Cardiac muscle cell (in vitro differentiated cells and primary cell): ENCODE measurements around the gene RS1. TPM values are rescaled to one million over a fixed set of nuclear protein-coding genes. Genes with fewer than 3 reads are reported as not detected.

Source experiments
- DNase-seq, 2 donors: peaks; one replicate each; pipeline versions ENCODE4 v3.0.0 to v3.0.0-alpha.2; 2010 to 2017; ENCODE audit warnings: low read depth in 1 of 2, low spot score in 1 of 2
- H3K27ac ChIP-seq: fragments of 200-600 bp; sonication (generic); 2 replicates; pipeline ENCODE4 v1.5.1; 2016
- H3K27me3 ChIP-seq: fragments of 200-600 bp; sonication (generic); 2 replicates; pipeline ENCODE4 v1.6.0; 2016; ENCODE audit warnings: control low read depth
- H3K36me3 ChIP-seq: fragments of 200-600 bp; sonication (generic); 2 replicates; pipeline ENCODE4 v1.5.1; 2016; ENCODE audit warnings: control low read depth
- H3K4me1 ChIP-seq: fragments of 200-600 bp; sonication (generic); 2 replicates; pipeline ENCODE4 v1.8.1; 2017; ENCODE audit warnings: low read depth, mild to moderate bottlenecking, mixed run types
- H3K4me3 ChIP-seq: fragments of 200-600 bp; sonication (generic); 2 replicates; pipeline ENCODE4 v1.5.1; 2016; ENCODE audit warnings: mild to moderate bottlenecking
- H3K9me3 ChIP-seq: fragments of 200-600 bp; sonication (generic); 2 replicates; pipeline ENCODE4 v1.5.1; 2017; ENCODE audit warnings: low read depth, mild to moderate bottlenecking, control low read depth
- CTCF ChIP-seq: IDR thresholded peaks from 2 replicates; pipeline ENCODE4 v1.5.1; 2012; ENCODE audit warnings: low read depth, mild to moderate bottlenecking, low read length
- polyA plus RNA-seq: library from polyadenylated mRNA; unstranded; fragments of >200 nt; fragmentation: Nextera tagmentation; extraction: Ambion mirVana; gene quantifications from 2 replicates; pipeline ENCODE4 v1.2.1, GENCODE V29; 2016
- total RNA-seq: library from RNA; depleted of rRNA; stranded (reverse); fragments of >200 nt; gene quantifications from 2 replicates; pipeline ENCODE4 v1.2.3, GENCODE V29; 2016

The RS1 gene
- total and polyA plus RNA-seq, 2 experiments from 2014 or later: not detected

GRCh38 chrX:18639280-18639679 is 32.6 kb downstream of the RS1 start:
- no peak overlapping the region for H3K4me3 ChIP-seq
- no peak for DNase-seq
- no peaks in the 10 kb centered on the region for H3K36me3 ChIP-seq
- no peak for TF ChIP-seq CTCF
- no peaks in the 10 kb centered on the region for H3K4me1 ChIP-seq
- no peaks in the 10 kb centered on the region for H3K27me3 ChIP-seq
- no peaks in the 10 kb centered on the region for H3K9me3 ChIP-seq
- H3K27ac ChIP-seq: no peak overlapping the region

DNA sequence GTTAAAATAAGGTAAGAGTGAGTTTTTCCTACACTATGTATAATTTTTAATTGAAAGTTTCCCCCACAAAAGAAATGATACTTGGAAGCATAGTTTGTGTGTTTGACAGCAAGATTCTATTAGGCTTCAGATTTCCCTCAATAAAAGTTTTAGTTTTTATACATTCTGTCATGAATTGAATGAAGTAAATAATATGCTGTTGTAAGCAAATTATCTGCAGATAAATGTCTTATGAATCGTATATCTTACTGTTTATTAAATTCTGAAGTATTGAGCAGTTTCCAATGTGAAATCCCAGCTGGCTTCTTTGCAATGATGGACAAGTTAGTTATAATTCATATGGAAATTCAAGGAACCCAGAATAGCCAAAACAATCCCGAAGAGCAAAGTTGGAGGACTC is 33.5 kb downstream of the RS1 start:
- Histone ChIP-seq H3K27me3 (no peaks in the 10 kb centered on the region), H3K4me3 (no peak overlapping the region), H3K9me3 (no peaks in the 10 kb centered on the region), H3K4me1 (no peaks in the 10 kb centered on the region), H3K27ac (no peak overlapping the region), H3K36me3 (no peaks in the 10 kb centered on the region)
- TF ChIP-seq CTCF: no peak
- DNase-seq: no peak

- Histone ChIP-seq H3K36me3 (no peaks in the 10 kb centered on the region), H3K4me3 (no peak overlapping the region), H3K9me3 (no peaks in the 10 kb centered on the region), H3K4me1 (no peaks in the 10 kb centered on the region), H3K27ac (no peak overlapping the region), H3K27me3 (no peaks in the 10 kb centered on the region)
- no peak for TF ChIP-seq CTCF
- DNase-seq: no peak
These were observed 41.0 kb downstream of the RS1 start for GRCh38 chrX:18630934-18631333.

DNA sequence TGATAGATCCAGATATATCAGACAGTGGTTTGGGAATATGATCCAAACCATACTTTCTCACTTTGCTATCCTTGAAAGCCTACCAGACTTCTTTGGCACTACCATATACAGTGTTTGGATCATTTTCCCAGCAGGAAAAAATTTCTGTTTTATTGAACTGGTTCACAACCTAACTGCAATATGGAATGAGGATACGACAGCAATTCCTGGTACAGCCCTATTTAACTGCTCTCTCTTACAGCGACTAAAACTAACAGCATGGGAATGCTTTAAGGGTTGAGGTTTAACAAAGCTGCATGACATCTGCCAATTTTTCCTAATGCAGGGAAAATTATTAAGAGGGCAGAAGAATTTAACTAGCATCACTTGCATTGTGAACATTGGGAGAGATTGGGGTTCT is 47.3 kb downstream of the RS1 start:
- Histone ChIP-seq H3K27me3 (no peaks in the 10 kb centered on the region), H3K27ac (no peak overlapping the region), H3K4me1 (no peaks in the 10 kb centered on the region), H3K9me3 (no peaks in the 10 kb centered on the region), H3K4me3 (no peak overlapping the region), H3K36me3 (no peaks in the 10 kb centered on the region)
- TF ChIP-seq CTCF: no peak
- DNase-seq: no peak

- Histone ChIP-seq H3K4me1 (no peaks in the 10 kb centered on the region), H3K36me3 (no peaks in the 10 kb centered on the region), H3K27me3 (no peaks in the 10 kb centered on the region), H3K9me3 (no peaks in the 10 kb centered on the region), H3K4me3 (no peak overlapping the region), H3K27ac (no peak overlapping the region)
- DNase-seq: peak in 1 of 2 donors; percentile 14
- no peak for TF ChIP-seq CTCF
These were observed 51.6 kb downstream of the RS1 start for GRCh38 chrX:18620349-18620748.

DNA sequence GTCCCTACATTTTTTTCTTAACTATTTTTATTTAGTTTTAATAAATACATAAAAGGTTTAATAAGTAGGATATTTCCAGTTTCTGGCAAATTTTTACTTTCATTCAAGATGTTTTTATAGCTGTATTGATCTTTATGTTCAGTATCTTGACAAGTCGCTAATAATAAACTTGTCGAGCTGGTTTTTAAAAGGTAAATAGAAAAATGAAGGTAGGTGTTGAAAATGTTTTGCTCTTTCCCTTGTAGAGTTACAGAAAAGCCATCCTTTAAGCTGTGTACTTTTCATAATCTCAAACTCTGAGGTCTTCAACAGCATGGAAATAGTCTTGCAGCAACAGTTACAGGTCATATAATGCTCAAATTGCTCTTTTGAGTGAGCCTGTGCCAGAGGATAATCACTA is 52.6 kb downstream of the RS1 start:
- no peaks in the 10 kb centered on the region for H3K9me3 ChIP-seq
- no peaks in the 10 kb centered on the region for H3K27me3 ChIP-seq
- TF ChIP-seq CTCF: no peak
- no peaks in the 10 kb centered on the region for H3K4me1 ChIP-seq
- H3K4me3 ChIP-seq: no peak overlapping the region
- DNase-seq: no peak
- no peak overlapping the region for H3K27ac ChIP-seq
- no peaks in the 10 kb centered on the region for H3K36me3 ChIP-seq
